ENCODE results near the gene ZCCHC2. TPM values are rescaled to one million over a fixed set of nuclear protein-coding genes. Genes with fewer than 3 reads are reported as not detected.
A peak's percentile ranks its signal among the peaks of the same experiment; 100 is the strongest.

ZCCHC2 gene
- total and polyA plus RNA-seq, 9 of the 15 experiments (the other 6 are each of a cell fraction or from before 2014, with no cell fraction given) = 1.0 to 9.2 (median 6.0) TPM

- TF ChIP-seq ATF3 (IDR thresholded peaks at IDR 0.05) (peak; percentile 94), ATF3 (CRISPR knock-in tag; conservative IDR thresholded peaks at IDR 0.05) (no peak; the same call in 1 of the 2 replicates), STAT5B (CRISPR knock-in tag; IDR thresholded peaks at IDR 0.05) (no peak), BACH1 (tag; IDR thresholded peaks at IDR 0.05) (no peak), UBTF (IDR thresholded peaks at IDR 0.05; ENCODE audit: borderline replicate concordance in 1 of 2, low read depth in 2 of 2, low read length in 2 of 2) (no peak), SMARCE1 (IDR thresholded peaks at IDR 0.05) (peak; percentile 82), TAL1 (IDR thresholded peaks at IDR 0.05) (peak; percentile 44; the same call in 1 of the 2 replicates), NCOA2 (IDR thresholded peaks at IDR 0.05; ENCODE audit: partially characterized antibody in 2 of 2) (peak in 1 of 2 experiments; percentile 86), SMAD4 (CRISPR knock-in tag; conservative IDR thresholded peaks at IDR 0.05) (no peak), BRCA1 (IDR thresholded peaks at IDR 0.05) (no peak), BRCA1 (CRISPR knock-in tag; IDR thresholded peaks at IDR 0.05) (no peak), MAFK (IDR thresholded peaks at IDR 0.05; ENCODE audit: low read length) (no peak; the same call in 1 of the 2 replicates), FOXM1 (IDR thresholded peaks at IDR 0.05; ENCODE audit: low read depth) (no peak), FOXM1 (CRISPR knock-in tag; IDR thresholded peaks at IDR 0.05; ENCODE audit: low read depth) (no peak), ZNF639 (CRISPR knock-in tag; conservative IDR thresholded peaks at IDR 0.05 in 1 of 2, IDR thresholded peaks at IDR 0.05 in 1 of 2) (no peak), JUNB (CRISPR knock-in tag; conservative IDR thresholded peaks at IDR 0.05) (0 out of 2 replicates have a peak, but pooled peaks have one; percentile 34), MYC (IDR thresholded peaks at IDR 0.05; ENCODE audit: low read depth, low read length) (no peak), MYC (CRISPR knock-in tag; IDR thresholded peaks at IDR 0.05; ENCODE audit: borderline replicate concordance, low read depth) (no peak), PURB (CRISPR knock-in tag; IDR thresholded peaks at IDR 0.05; ENCODE audit: low read depth) (no peak), DACH1 (IDR thresholded peaks at IDR 0.05; ENCODE audit: partially characterized antibody) (peak; percentile 10), XRCC5 (IDR thresholded peaks at IDR 0.05; ENCODE audit: low read depth, low read length) (no peak)
- TF ChIP-seq, protein P1, sequence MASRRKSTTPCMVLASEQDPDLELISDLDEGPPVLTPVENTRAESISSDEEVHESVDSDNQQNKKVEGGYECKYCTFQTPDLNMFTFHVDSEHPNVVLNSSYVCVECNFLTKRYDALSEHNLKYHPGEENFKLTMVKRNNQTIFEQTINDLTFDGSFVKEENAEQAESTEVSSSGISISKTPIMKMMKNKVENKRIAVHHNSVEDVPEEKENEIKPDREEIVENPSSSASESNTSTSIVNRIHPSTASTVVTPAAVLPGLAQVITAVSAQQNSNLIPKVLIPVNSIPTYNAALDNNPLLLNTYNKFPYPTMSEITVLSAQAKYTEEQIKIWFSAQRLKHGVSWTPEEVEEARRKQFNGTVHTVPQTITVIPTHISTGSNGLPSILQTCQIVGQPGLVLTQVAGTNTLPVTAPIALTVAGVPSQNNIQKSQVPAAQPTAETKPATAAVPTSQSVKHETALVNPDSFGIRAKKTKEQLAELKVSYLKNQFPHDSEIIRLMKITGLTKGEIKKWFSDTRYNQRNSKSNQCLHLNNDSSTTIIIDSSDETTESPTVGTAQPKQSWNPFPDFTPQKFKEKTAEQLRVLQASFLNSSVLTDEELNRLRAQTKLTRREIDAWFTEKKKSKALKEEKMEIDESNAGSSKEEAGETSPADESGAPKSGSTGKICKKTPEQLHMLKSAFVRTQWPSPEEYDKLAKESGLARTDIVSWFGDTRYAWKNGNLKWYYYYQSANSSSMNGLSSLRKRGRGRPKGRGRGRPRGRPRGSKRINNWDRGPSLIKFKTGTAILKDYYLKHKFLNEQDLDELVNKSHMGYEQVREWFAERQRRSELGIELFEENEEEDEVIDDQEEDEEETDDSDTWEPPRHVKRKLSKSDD (conservative IDR thresholded peaks at IDR 0.05; ENCODE audit: low read length) = no peak
Measured at GRCh38 chr18:62555135-62555534, 32.3 kb downstream of the ZCCHC2 start (continued).

All from K562 (cell line).